K562 (cell line): ENCODE data around the gene PTBP3. TPM values are rescaled to one million over a fixed set of nuclear protein-coding genes. Genes with fewer than 3 reads are reported as not detected.
"Not testable (repeated sequence)": the region's sequence is repeated elsewhere in the genome, so short reads cannot be mapped to it uniquely, and the experiment has no call there.

Experiments
- ATAC-seq: fragments of 200-7000 bp; cut with Tn5 transposase; 3 replicates; pipeline ENCODE4 v1.9.1; 2020; ENCODE audit warnings: moderate library complexity
- BruUV-seq: library from RNA; stranded (reverse); fragments of 400-500 nt; replicated peaks from 2 replicates; lab custom pipeline; 2021; lab: Mats Ljungman, UMichigan
- CTCF ChIA-PET: fragments of 300-600 bp; formaldehyde crosslinking; extraction: SDS; loops from one replicate; lab custom pipeline; 2021; ENCODE audit warnings: low intra/inter-chr PET ratio; lab: Yijun Ruan, JAX
- POLR2A ChIA-PET: fragments of 300-600, 350-650 bp; sonication (Branson Sonifier 250); formaldehyde crosslinking; extraction: SDS; loops from one replicate; lab custom pipeline; 2021; ENCODE audit warnings: antibody characterized with exemption, inconsistent platforms; lab: Yijun Ruan, JAX
- DNase-seq, 4 experiments: peaks; one replicate each; pipeline versions ENCODE4 v3.0.0 to v3.0.0-alpha.2; 2011 to 2018; ENCODE audit warnings: low spot score in 3 of 4, mixed read lengths in 3 of 4; ENCODE audit errors: extremely low read depth in 1 of 4
- FAIRE-seq: peaks from 2 replicates; lab custom pipeline; 2011; peaks lifted over from hg19 to GRCh38; lab: Jason Lieb, UNC
- H2AFZ ChIP-seq: 2 replicates; pipeline ENCODE4 v1.6.0; 2011; ENCODE audit warnings: low read depth, low read length, control low read depth, inconsistent platforms
- H3K27ac ChIP-seq: fragments of 200-600 bp; 3 replicates; pipeline ENCODE4 v1.8.0; 2011; ENCODE audit warnings: low read depth, mild to moderate bottlenecking, control low read depth, inconsistent platforms, low read length, moderate library complexity, mixed read lengths; ENCODE audit errors: extremely low read depth
- H3K27me3 ChIP-seq, 2 experiments: fragments of 300-600 bp in 1 of 2; 2 replicates in 1 of 2; 3 replicates in 1 of 2; pipeline versions ENCODE4 v1.6.0 to v1.8.0; 2011; ENCODE audit warnings: inconsistent platforms in 2 of 2, low read length in 2 of 2, mild to moderate bottlenecking in 1 of 2, mixed read lengths in 1 of 2, moderate library complexity in 1 of 2; ENCODE audit not compliant: control insufficient read depth in 2 of 2, insufficient read depth in 2 of 2
- H3K36me3 ChIP-seq: fragments of 300-600 bp; 3 replicates; pipeline ENCODE4 v1.8.0; 2011; ENCODE audit warnings: mild to moderate bottlenecking, low read length, inconsistent platforms; ENCODE audit not compliant: control insufficient read depth, insufficient read depth
- H3K4me1 ChIP-seq, 2 experiments: fragments of 200-600 bp in 1 of 2; replicated peaks in 1 of 2; 2 replicates in 1 of 2; 3 replicates in 1 of 2; pipeline versions ENCODE4 v1.5.1 to v1.8.0; 2011; ENCODE audit warnings: inconsistent platforms in 2 of 2, low read length in 2 of 2, mild to moderate bottlenecking in 1 of 2, mixed read lengths in 1 of 2, moderate library complexity in 1 of 2; ENCODE audit not compliant: control insufficient read depth in 2 of 2, insufficient read depth in 2 of 2
- H3K4me2 ChIP-seq: 2 replicates; pipeline ENCODE4 v1.6.1; 2011; ENCODE audit warnings: low read length, control low read depth, inconsistent platforms, mixed read lengths; ENCODE audit not compliant: insufficient read depth
- H3K4me3 ChIP-seq: fragments of 200-600 bp; sonication (generic), shearing (Covaris generic); 2 replicates; pipeline ENCODE4 v1.5.1; 2016; ENCODE audit warnings: control low read depth, inconsistent platforms
- H3K79me2 ChIP-seq: fragments of 200-600 bp; 3 replicates; pipeline ENCODE4 v1.8.0; 2011; ENCODE audit warnings: low read length, inconsistent platforms; ENCODE audit not compliant: control insufficient read depth, insufficient read depth
- H3K9ac ChIP-seq, 2 experiments: 2 replicates each; pipeline versions ENCODE4 v1.6.0 to v1.6.1; 2011; ENCODE audit warnings: low read depth in 2 of 2, low read length in 2 of 2, control low read depth in 1 of 2, inconsistent platforms in 1 of 2, mild to moderate bottlenecking in 1 of 2, mixed read lengths in 1 of 2; ENCODE audit not compliant: insufficient read depth in 1 of 2
- H3K9me1 ChIP-seq: one replicate; pipeline ENCODE4 v1.6.0; 2011; ENCODE audit warnings: inconsistent platforms, mild to moderate bottlenecking, low read length, moderate library complexity; ENCODE audit not compliant: control insufficient read depth, insufficient read depth
- H3K9me3 ChIP-seq: replicated peaks from 2 replicates; pipeline ENCODE4 v1.5.1; 2011; ENCODE audit warnings: low read depth, low read length, inconsistent platforms; ENCODE audit not compliant: control insufficient read depth, insufficient read depth
- H4K20me1 ChIP-seq: replicated peaks from 2 replicates; pipeline ENCODE4 v1.6.1; 2011; ENCODE audit warnings: low read length, inconsistent platforms, mixed read lengths; ENCODE audit not compliant: control insufficient read depth, insufficient read depth
- MEIS2 ChIP-seq: fragments of 450-650 bp; IDR thresholded peaks from 2 replicates; pipeline ENCODE4 v1.6.1; 2014; ENCODE audit warnings: mild to moderate bottlenecking; ENCODE audit not compliant: partially characterized antibody
- RAD51 ChIP-seq: fragments of 450-650 bp; IDR thresholded peaks from 2 replicates; pipeline ENCODE4 v1.7.1; 2016; ENCODE audit warnings: low read depth, mild to moderate bottlenecking, borderline replicate concordance
- TOE1 ChIP-seq, 2 experiments: fragments of 450-650 bp in 1 of 2; sonication (generic) in 1 of 2; formaldehyde crosslinking in 1 of 2; IDR thresholded peaks; 2 replicates each; pipeline versions ENCODE4 v1.7.1 to v1.8.0; 2016 to 2022; ENCODE audit warnings: borderline replicate concordance in 2 of 2, mild to moderate bottlenecking in 2 of 2, antibody characterized with exemption in 1 of 2, inconsistent platforms in 1 of 2, low read depth in 1 of 2, missing genetic modification reagents in 1 of 2, moderate library complexity in 1 of 2
- WGBS: fragments of 100-300 bp; shearing (Covaris generic); methylation state at CpG from one replicate; pipeline ENCODE4 v1.1.6; 2016; ENCODE audit warnings: low coverage, mixed read lengths; ENCODE audit not compliant: insufficient coverage; ENCODE audit errors: missing lambda C conversion rate; 5-methylcytosine and 5-hydroxymethylcytosine counted together
- in situ Hi-C: fragments of 300-500 bp; cut with MboI; formaldehyde crosslinking; loops from 4 replicates; pipeline ENCODE4 v1.15.0; 2018; ENCODE audit warnings: inconsistent platforms, mixed read lengths
- intact Hi-C: fragments of 100-400 bp; cut with micrococcal nuclease; formaldehyde crosslinking; loops from 2 replicates; pipeline ENCODE4 v1.14.2; 2022
- polyA plus RNA-seq, 8 experiments: library from polyadenylated mRNA; depleted of rRNA in 4 of 8; stranded (reverse) in 5 of 8; unstranded in 3 of 8; fragments of >200 nt; fragmentation: Nextera tagmentation in 2 of 8; fragmentation: Illumina TruSeq in 1 of 8; extraction: Ambion mirVana in 2 of 8; extraction: Trizol in 1 of 8; gene quantifications; 2 replicates each; pipeline versions ENCODE4 v1.2.1 to v1.2.3, GENCODE V29; 2011 to 2014; ENCODE audit warnings: inconsistent platforms in 1 of 8, missing spikeins in 1 of 8
- total RNA-seq, 7 experiments: library from RNA; depleted of rRNA in 6 of 7; stranded (reverse); fragments of >200 nt in 6 of 7; fragmentation: Illumina TruSeq in 2 of 7; extraction: Trizol in 2 of 7; gene quantifications; 2 replicates each; pipeline versions ENCODE4 v1.2.1 to v1.2.3, GENCODE V29; 2011 to 2021; ENCODE audit warnings: low replicate concordance in 1 of 7
- TF ChIP-seq, protein P1 (sequence below): sonication (generic); formaldehyde crosslinking; IDR thresholded peaks from 2 replicates; pipeline ENCODE4 v1.5.0; 2020; ENCODE audit warnings: missing genetic modification reagents
- TF ChIP-seq, protein P2 (sequence below): fragments of 450-650 bp; formaldehyde crosslinking; IDR thresholded peaks from 2 replicates; pipeline ENCODE4 v1.4.0; 2020; ENCODE audit warnings: mild to moderate bottlenecking, mixed read lengths

Gene PTBP3
- total and polyA plus RNA-seq, 9 of the 15 experiments (the other 6 are each of a cell fraction or from before 2014, with no cell fraction given): 22.4 to 132 (median 68.0) TPM

DNA sequence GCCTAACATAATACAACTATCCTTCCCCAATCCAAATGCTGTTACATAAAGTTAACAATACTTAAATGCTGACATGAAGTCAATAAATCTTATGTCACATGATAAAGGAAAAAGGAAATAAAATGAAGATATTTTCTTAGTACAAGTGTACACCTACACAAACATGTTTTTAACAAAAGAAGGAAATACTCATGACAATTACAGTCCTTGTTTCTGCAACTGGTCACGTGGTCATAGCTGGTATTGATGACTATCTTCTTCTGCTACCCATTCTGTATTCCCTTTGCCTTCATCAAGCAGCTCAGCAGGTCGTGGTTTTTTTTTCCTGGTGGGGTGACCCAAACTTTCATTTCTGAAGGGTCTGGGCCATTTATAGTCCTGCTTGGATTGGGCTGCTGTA, 40.2 kb upstream of the PTBP3 start:
- ATAC-seq; H2AFZ ChIP-seq; BruUV-seq; FAIRE-seq; H3K9me3 ChIP-seq; CTCF ChIA-PET; H3K9ac ChIP-seq; H3K36me3 ChIP-seq; H3K4me2 ChIP-seq; POLR2A ChIA-PET; H3K27me3 ChIP-seq; in situ Hi-C loops; H3K4me3 ChIP-seq; H4K20me1 ChIP-seq; H3K9me1 ChIP-seq; DNase-seq; H3K27ac ChIP-seq; TF ChIP-seq TOE1 (CRISPR knock-in tag; IDR thresholded peaks at IDR 0.05; ENCODE audit: borderline replicate concordance, low read depth): not testable (repeated sequence)
- H3K79me2 ChIP-seq: peaks cover 23% of the 10 kb centered on the region
- 38% methylated on average over 2 of the region's 2 CpGs for WGBS
- H3K4me1 ChIP-seq: peaks cover 4 to 18% of the 10 kb centered on the region in 2 experiments; a peak in 4 of 5 replicates
- TF ChIP-seq MEIS2: peak; percentile 17
- peak; percentile 58 for TF ChIP-seq RAD51
- peak; percentile 36; the same call in 1 of the 2 replicates for TF ChIP-seq TOE1 (IDR thresholded peaks at IDR 0.05; ENCODE audit: borderline replicate concordance)
- TF ChIP-seq, protein P1, sequence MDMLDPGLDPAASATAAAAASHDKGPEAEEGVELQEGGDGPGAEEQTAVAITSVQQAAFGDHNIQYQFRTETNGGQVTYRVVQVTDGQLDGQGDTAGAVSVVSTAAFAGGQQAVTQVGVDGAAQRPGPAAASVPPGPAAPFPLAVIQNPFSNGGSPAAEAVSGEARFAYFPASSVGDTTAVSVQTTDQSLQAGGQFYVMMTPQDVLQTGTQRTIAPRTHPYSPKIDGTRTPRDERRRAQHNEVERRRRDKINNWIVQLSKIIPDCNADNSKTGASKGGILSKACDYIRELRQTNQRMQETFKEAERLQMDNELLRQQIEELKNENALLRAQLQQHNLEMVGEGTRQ (CRISPR knock-in tag): peak; percentile 30; the same call in 1 of the 2 replicates
- TF ChIP-seq, protein P2, sequence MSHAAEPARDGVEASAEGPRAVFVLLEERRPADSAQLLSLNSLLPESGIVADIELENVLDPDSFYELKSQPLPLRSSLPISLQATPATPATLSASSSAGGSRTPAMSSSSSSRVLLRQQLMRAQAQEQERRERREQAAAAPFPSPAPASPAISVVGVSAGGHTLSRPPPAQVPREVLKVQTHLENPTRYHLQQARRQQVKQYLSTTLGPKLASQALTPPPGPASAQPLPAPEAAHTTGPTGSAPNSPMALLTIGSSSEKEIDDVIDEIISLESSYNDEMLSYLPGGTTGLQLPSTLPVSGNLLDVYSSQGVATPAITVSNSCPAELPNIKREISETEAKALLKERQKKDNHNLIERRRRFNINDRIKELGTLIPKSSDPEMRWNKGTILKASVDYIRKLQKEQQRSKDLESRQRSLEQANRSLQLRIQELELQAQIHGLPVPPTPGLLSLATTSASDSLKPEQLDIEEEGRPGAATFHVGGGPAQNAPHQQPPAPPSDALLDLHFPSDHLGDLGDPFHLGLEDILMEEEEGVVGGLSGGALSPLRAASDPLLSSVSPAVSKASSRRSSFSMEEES: peak; percentile 61
- intact Hi-C loops: loop anchor here (10.0 kb wide), 2 partner anchors 59 to 421 kb away; no protein-coding TSS in a partner anchor
